Measurements from ENCODE around the gene ATP2A3.
"Not testable (repeated sequence)": the region's sequence is repeated elsewhere in the genome, so short reads cannot be mapped to it uniquely, and the experiment has no call there.

ATP2A3 gene

GRCh38 chr17:3993493-3994220 lies 29.4 kb upstream of the ATP2A3 start:
- Histone ChIP-seq H4K20me1 (no peaks in the 10 kb centered on the region), H3K27ac (no peak overlapping the region), H3K9ac (no peak overlapping the region), H3K4me2 (no peak overlapping the region), H3K4me1 (no peaks in the 10 kb centered on the region), H3K4me3 (no peak overlapping the region), H3K9me3 (peaks cover 14% of the 10 kb centered on the region), H3K36me3 (no peaks in the 10 kb centered on the region), H3K27me3 (no peaks in the 10 kb centered on the region)
- no peak for TF ChIP-seq Cebpa-rat (IDR thresholded peaks at IDR 0.05)

- H3K36me3 ChIP-seq: no peaks in the 10 kb centered on the region
- no peak overlapping the region for H3K9ac ChIP-seq
- no peak overlapping the region for H3K27ac ChIP-seq
- H3K4me2 ChIP-seq: no peak overlapping the region
- peaks cover 13% of the 10 kb centered on the region for H3K9me3 ChIP-seq
- H4K20me1 ChIP-seq: no peaks in the 10 kb centered on the region
- no peaks in the 10 kb centered on the region for H3K27me3 ChIP-seq
- H3K4me1 ChIP-seq: no peaks in the 10 kb centered on the region
- no peak overlapping the region for H3K4me3 ChIP-seq
- TF ChIP-seq Cebpa-rat (IDR thresholded peaks at IDR 0.05): no peak
Measured at GRCh38 chr17:3992370-3992769, 28.1 kb upstream of the ATP2A3 start.

DNA sequence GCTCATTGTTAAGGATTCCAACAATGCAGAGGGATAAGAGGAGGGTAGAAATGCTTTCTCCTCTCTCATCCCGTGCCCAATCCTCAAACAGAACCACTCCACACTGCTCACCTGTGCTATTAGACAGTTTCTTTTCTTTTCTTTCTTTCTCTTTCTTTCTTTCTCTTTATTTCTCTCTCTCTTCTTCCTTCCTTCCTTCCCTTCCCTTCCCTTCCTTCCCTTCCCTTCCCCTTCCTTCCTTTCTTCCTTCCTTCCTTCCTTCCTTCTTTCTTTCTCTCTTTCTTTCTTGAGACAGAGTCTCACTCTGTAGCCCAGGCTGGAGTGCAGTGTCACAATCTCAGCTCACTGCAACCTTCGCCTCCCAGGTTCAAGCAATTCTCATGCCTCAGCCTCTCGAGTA lies 27.5 kb upstream of the ATP2A3 start:
- not testable (repeated sequence) for H4K20me1 ChIP-seq, H3K27ac ChIP-seq, H3K4me3 ChIP-seq, H3K36me3 ChIP-seq, H3K27me3 ChIP-seq, H3K9ac ChIP-seq, H3K4me2 ChIP-seq, H3K4me1 ChIP-seq
- peaks cover 12% of the 10 kb centered on the region for H3K9me3 ChIP-seq

DNA sequence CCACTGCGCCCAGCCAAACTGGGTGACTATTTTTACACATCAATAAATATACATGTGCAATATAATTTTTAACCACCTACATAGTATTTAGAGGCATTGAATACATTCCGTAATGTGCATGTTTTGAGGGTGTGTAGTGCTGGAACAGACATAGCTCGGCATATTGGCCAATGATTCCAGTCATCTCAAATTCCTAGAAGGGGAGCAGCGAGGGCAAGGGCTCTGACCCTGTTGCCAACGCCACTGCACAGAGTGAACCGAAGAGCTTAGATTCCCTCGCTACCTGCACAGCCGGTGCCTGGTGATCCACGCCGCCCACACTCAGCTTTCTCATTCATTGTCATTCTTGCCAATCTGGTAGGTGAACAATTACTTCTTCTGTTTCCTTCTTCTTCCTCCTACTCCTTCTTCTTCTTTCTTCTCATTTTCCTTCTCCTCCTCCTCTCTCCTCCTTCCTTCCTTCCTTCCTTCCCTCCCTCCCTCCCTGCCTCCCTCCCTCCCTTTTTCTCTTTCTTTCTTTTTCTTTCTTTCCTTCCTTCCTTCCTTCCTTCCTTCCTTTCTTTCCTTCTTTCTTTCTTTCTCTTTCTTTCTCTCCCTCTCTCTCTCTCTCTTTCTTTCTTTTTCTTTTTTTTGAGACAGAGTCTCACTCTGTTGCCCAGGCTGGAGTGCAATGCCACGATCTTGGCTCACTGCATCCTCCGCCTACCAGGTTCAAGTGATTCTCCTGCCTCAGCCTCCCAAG lies 26.3 kb upstream of the ATP2A3 start:
- no peaks in the 10 kb centered on the region for H4K20me1 ChIP-seq
- no peaks in the 10 kb centered on the region for H3K36me3 ChIP-seq
- no peaks in the 10 kb centered on the region for H3K27me3 ChIP-seq
- peaks cover 12% of the 10 kb centered on the region for H3K9me3 ChIP-seq
- H3K4me3 ChIP-seq: no peak overlapping the region
- no peak overlapping the region for H3K9ac ChIP-seq
- H3K4me1 ChIP-seq: peaks cover 15% of the 10 kb centered on the region
- no peak overlapping the region for H3K4me2 ChIP-seq
- H3K27ac ChIP-seq: no peak overlapping the region
- TF ChIP-seq Cebpa-rat (IDR thresholded peaks at IDR 0.05): no peak

DNA sequence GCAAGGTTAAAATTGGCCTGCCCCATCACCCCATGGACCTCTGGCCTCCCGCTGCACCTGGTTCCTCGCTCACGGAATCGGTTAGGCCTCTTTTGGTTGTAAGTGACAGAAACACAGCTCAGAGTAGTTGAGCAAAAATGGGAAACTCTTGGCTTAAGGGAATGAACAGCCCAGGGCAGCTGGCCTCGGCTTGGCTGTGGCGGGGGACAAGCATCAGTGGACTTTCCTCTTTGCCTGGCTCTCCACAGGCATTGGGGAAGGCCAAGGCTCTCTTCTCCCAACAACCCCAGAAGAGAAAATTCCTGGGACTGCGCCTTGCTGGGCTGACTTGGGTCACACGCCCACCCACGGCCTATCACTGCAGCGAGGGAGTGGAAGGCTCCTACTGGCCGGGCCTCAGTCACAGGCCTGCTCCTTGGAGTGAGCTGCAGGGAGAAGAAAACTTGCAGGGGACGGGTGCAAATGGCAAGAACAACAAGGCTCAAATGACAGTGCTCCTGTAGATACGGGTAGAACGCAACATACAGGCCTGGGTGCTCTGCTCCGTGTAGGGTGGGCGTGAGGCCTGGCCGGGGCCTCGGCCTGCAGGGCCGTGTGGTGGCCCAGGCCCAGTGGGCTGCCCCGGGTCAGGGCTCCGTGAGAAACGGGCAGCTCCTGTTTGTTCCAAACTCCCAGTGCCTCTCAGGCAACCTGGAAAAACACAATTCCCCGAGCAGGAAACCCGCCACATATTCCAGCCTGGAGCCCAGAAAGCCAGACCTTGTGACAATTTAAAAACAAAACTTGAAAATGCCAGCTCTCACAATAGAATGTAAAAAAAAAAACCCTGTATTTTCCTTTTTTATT lies 25.0 kb upstream of the ATP2A3 start:
- no peak overlapping the region for H3K4me2 ChIP-seq
- H3K4me1 ChIP-seq: peaks cover 20% of the 10 kb centered on the region
- TF ChIP-seq Cebpa-rat (IDR thresholded peaks at IDR 0.05): no peak
- H4K20me1 ChIP-seq: no peaks in the 10 kb centered on the region
- H3K9me3 ChIP-seq: 0 out of 2 replicates have a peak, but pooled peaks cover 4% of the 10 kb centered on the region
- no peak overlapping the region for H3K4me3 ChIP-seq
- H3K27ac ChIP-seq: no peak overlapping the region
- no peak overlapping the region for H3K9ac ChIP-seq
- H3K27me3 ChIP-seq: no peaks in the 10 kb centered on the region
- H3K36me3 ChIP-seq: no peaks in the 10 kb centered on the region

DNA sequence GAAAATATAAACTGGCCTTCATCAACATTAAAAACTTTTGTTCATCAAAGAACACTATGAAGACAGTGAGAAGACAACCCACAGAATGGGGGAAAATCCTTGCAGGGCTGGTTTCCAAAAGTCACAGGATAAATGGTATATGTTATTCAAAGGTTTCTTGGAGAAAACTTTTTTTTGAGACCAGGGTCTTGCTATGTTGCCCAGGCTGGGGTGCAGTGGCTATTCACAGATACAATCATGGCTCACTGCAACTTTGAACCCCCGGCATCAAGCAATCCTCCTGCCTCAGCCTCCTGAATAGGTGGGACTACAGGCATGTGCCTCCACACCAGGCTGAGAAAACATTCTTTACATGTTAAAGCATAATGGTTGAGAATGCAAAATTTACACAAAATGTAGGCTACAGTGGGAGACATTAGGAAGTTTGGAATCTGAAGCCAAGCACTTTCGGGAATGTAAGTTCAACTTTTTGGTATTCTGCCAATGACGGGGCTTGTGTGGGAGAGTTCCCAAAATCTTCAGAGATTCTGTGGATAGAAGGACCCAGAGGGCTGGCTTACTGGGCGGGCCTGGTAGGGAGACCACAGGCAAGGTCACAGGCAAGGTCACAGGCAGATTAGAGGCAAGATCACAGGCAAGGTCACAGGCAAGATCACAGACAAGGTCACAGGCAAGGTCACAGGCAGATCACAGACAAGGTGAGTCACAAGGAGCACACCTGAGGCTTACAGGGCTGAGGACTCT lies 24.2 kb upstream of the ATP2A3 start:
- no peaks in the 10 kb centered on the region for H4K20me1 ChIP-seq
- H3K4me2 ChIP-seq: no peak overlapping the region
- H3K4me1 ChIP-seq: peaks cover 28% of the 10 kb centered on the region
- 0 out of 2 replicates have a peak, but pooled peaks cover 4% of the 10 kb centered on the region for H3K9me3 ChIP-seq
- no peak overlapping the region for H3K4me3 ChIP-seq
- no peaks in the 10 kb centered on the region for H3K27me3 ChIP-seq
- TF ChIP-seq Cebpa-rat (IDR thresholded peaks at IDR 0.05): no peak
- H3K36me3 ChIP-seq: no peaks in the 10 kb centered on the region
- no peak overlapping the region for H3K9ac ChIP-seq
- H3K27ac ChIP-seq: no peak overlapping the region

DNA sequence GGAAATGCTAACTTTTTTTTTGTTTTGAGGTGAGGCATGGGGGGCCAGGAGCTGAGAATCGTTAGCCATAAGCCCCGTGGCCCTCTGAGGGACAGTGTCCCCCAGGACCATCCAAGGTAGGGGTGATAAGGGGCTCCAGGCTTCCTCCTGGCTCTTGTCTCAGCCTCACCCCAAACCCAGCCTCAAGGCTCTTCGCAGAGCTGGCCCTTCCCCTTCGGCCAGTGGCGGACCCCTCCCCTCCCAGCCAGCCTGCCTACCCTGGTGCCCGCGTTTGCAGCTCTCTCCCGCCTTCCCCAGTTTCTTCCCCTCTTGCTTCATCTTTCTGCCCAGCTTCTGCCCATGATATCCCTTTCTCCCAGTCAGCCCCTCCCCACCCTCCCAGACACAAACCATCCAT lies 22.7 kb upstream of the ATP2A3 start:
- H3K27ac ChIP-seq: no peak overlapping the region
- 0 out of 2 replicates have a peak, but pooled peaks cover 4% of the 10 kb centered on the region for H3K9me3 ChIP-seq
- no peaks in the 10 kb centered on the region for H3K36me3 ChIP-seq
- no peaks in the 10 kb centered on the region for H3K27me3 ChIP-seq
- H3K4me2 ChIP-seq: peak overlapping the region; percentile 73
- H4K20me1 ChIP-seq: no peaks in the 10 kb centered on the region
- H3K4me3 ChIP-seq: 0 out of 2 replicates have a peak overlapping the region, but pooled peaks have one; percentile 14
- TF ChIP-seq Cebpa-rat (IDR thresholded peaks at IDR 0.05): no peak
- H3K4me1 ChIP-seq: peaks cover 33% of the 10 kb centered on the region
- H3K9ac ChIP-seq: 0 out of 2 replicates have a peak overlapping the region, but pooled peaks have one; percentile 15

GRCh38 chr17:3986270-3986938 lies 22.2 kb upstream of the ATP2A3 start:
- Histone ChIP-seq H3K9me3 (0 out of 2 replicates have a peak, but pooled peaks cover 4% of the 10 kb centered on the region), H3K36me3 (no peaks in the 10 kb centered on the region), H3K27me3 (no peaks in the 10 kb centered on the region), H3K4me3 (0 out of 2 replicates have a peak overlapping the region, but pooled peaks have one; percentile 14), H3K27ac (no peak overlapping the region), H3K9ac (0 out of 2 replicates have a peak overlapping the region, but pooled peaks have one; percentile 15), H4K20me1 (no peaks in the 10 kb centered on the region), H3K4me2 (peak overlapping the region; percentile 73), H3K4me1 (peaks cover 38% of the 10 kb centered on the region)
- no peak for TF ChIP-seq Cebpa-rat (IDR thresholded peaks at IDR 0.05)

All from BLaER1 (cell line).